ENCODE measurements around the gene HMGXB4. TPM values are rescaled to one million over a fixed set of nuclear protein-coding genes. Genes with fewer than 3 reads are reported as not detected.

Gene HMGXB4
- total and polyA plus RNA-seq, 4 donors = 4.0 to 9.9 (median 7.5) TPM

DNA sequence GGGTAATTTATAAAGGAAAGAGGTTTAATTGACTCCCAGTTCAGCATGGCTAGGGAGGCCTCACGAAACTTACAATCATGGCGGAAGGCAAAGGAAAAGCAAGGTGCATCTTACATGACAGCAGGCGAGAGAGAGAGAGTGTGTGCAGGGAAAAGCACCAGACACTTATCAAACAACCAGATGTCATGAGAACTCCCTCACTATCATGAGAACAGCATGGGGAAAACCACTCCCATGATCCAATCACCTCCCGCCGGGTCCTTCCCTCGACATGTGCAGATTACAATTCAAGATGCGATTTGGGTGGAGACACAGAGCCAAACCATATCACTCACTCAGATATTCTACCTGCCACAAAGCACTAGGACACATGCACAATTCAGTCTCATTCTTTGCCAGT is 48.1 kb upstream of the HMGXB4 start:
- Histone ChIP-seq H3K27me3 (ENCODE audit: control insufficient read depth in 4 of 4, insufficient read depth in 4 of 4, low read length in 3 of 4) (peaks cover 0 to 5% (median 0%) of the 10 kb centered on the region in 4 donors), H3K4me3 (ENCODE audit: low read depth in 1 of 3, low read length in 3 of 3) (no peak overlapping the region), H3K9ac (ENCODE audit: low read depth in 1 of 2, low read length in 2 of 2) (no peak overlapping the region), H3K4me1 (ENCODE audit: control insufficient read depth in 4 of 4, insufficient read depth in 4 of 4, low read length in 3 of 4) (no peaks in the 10 kb centered on the region), H3K36me3 (ENCODE audit: control insufficient read depth in 4 of 4, insufficient read depth in 3 of 4, low read depth in 1 of 4, low read length in 3 of 4) (no peaks in the 10 kb centered on the region), H3K9me3 (ENCODE audit: control insufficient read depth in 4 of 4, low read length in 3 of 4) (no peaks in the 10 kb centered on the region), H3K27ac (ENCODE audit: low read depth in 1 of 2, low read length in 2 of 2) (no peak overlapping the region)
- peak; percentile 49 for DNase-seq (ENCODE audit: low spot score)
- TF ChIP-seq JUND (IDR thresholded peaks at IDR 0.05) (no peak), FOXA2 (IDR thresholded peaks at IDR 0.05) (no peak), FOXA1 (IDR thresholded peaks at IDR 0.05) (no peak), HNF4A (conservative IDR thresholded peaks at IDR 0.05) (no peak), NR2F2 (IDR thresholded peaks at IDR 0.05) (no peak), YY1 (IDR thresholded peaks at IDR 0.05) (no peak), GABPA (IDR thresholded peaks at IDR 0.05 in 1 of 2, conservative IDR thresholded peaks at IDR 0.05 in 1 of 2) (no peak), SP1 (IDR thresholded peaks at IDR 0.05) (no peak)
- TF ChIP-seq, protein P1, sequence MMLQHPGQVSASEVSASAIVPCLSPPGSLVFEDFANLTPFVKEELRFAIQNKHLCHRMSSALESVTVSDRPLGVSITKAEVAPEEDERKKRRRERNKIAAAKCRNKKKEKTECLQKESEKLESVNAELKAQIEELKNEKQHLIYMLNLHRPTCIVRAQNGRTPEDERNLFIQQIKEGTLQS (IDR thresholded peaks at IDR 0.05) = no peak
- TF ChIP-seq, protein P2, sequence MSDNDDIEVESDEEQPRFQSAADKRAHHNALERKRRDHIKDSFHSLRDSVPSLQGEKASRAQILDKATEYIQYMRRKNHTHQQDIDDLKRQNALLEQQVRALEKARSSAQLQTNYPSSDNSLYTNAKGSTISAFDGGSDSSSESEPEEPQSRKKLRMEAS (IDR thresholded peaks at IDR 0.05) = no peak
- TF ChIP-seq, protein P3, sequence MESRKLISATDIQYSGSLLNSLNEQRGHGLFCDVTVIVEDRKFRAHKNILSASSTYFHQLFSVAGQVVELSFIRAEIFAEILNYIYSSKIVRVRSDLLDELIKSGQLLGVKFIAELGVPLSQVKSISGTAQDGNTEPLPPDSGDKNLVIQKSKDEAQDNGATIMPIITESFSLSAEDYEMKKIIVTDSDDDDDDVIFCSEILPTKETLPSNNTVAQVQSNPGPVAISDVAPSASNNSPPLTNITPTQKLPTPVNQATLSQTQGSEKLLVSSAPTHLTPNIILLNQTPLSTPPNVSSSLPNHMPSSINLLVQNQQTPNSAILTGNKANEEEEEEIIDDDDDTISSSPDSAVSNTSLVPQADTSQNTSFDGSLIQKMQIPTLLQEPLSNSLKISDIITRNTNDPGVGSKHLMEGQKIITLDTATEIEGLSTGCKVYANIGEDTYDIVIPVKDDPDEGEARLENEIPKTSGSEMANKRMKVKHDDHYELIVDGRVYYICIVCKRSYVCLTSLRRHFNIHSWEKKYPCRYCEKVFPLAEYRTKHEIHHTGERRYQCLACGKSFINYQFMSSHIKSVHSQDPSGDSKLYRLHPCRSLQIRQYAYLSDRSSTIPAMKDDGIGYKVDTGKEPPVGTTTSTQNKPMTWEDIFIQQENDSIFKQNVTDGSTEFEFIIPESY (IDR thresholded peaks at IDR 0.05) = no peak
- 89% methylated on average over 7 of the region's 7 CpGs for WGBS

DNA sequence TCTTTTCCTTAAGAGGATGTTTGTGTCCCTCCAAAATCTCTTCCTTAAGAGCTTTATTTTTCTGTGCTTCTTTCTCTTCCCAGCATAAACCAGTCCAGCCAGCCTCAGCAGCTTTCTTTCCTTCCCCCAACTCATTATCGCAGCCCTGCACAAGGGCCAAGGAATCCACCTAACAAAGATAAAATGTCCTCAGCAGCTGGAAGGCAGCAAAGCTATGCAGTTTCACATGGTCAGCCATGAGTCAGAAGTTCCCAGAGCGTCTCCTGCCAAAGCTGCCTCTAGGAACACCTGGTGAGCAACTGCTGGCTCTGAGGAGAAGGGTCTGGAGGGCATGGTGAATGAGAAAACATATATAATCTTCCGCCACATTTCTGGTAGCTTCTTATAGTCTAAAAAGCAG is 45.3 kb upstream of the HMGXB4 start:
- H3K9me3 ChIP-seq (ENCODE audit: control insufficient read depth in 4 of 4, low read length in 3 of 4) = no peaks in the 10 kb centered on the region
- peaks cover 0 to 5% (median 0%) of the 10 kb centered on the region in 4 donors for H3K27me3 ChIP-seq (ENCODE audit: control insufficient read depth in 4 of 4, insufficient read depth in 4 of 4, low read length in 3 of 4)
- H3K9ac ChIP-seq (ENCODE audit: low read depth in 1 of 2, low read length in 2 of 2) = no peak overlapping the region
- no peaks in the 10 kb centered on the region for H3K4me1 ChIP-seq (ENCODE audit: control insufficient read depth in 4 of 4, insufficient read depth in 4 of 4, low read length in 3 of 4)
- WGBS = 54% methylated on average over 3 of the region's 3 CpGs
- no peaks in the 10 kb centered on the region for H3K36me3 ChIP-seq (ENCODE audit: control insufficient read depth in 4 of 4, insufficient read depth in 3 of 4, low read depth in 1 of 4, low read length in 3 of 4)
- no peak for TF ChIP-seq TAF1 (conservative IDR thresholded peaks at IDR 0.05)
- no peak for TF ChIP-seq SP1 (IDR thresholded peaks at IDR 0.05)
- no peak for TF ChIP-seq GABPA (IDR thresholded peaks at IDR 0.05 in 1 of 2, conservative IDR thresholded peaks at IDR 0.05 in 1 of 2)
- TF ChIP-seq, protein P4, sequence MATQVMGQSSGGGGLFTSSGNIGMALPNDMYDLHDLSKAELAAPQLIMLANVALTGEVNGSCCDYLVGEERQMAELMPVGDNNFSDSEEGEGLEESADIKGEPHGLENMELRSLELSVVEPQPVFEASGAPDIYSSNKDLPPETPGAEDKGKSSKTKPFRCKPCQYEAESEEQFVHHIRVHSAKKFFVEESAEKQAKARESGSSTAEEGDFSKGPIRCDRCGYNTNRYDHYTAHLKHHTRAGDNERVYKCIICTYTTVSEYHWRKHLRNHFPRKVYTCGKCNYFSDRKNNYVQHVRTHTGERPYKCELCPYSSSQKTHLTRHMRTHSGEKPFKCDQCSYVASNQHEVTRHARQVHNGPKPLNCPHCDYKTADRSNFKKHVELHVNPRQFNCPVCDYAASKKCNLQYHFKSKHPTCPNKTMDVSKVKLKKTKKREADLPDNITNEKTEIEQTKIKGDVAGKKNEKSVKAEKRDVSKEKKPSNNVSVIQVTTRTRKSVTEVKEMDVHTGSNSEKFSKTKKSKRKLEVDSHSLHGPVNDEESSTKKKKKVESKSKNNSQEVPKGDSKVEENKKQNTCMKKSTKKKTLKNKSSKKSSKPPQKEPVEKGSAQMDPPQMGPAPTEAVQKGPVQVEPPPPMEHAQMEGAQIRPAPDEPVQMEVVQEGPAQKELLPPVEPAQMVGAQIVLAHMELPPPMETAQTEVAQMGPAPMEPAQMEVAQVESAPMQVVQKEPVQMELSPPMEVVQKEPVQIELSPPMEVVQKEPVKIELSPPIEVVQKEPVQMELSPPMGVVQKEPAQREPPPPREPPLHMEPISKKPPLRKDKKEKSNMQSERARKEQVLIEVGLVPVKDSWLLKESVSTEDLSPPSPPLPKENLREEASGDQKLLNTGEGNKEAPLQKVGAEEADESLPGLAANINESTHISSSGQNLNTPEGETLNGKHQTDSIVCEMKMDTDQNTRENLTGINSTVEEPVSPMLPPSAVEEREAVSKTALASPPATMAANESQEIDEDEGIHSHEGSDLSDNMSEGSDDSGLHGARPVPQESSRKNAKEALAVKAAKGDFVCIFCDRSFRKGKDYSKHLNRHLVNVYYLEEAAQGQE (IDR thresholded peaks at IDR 0.05) = no peak
- TF ChIP-seq, protein P3 (IDR thresholded peaks at IDR 0.05) = no peak
- TF ChIP-seq YY1 (IDR thresholded peaks at IDR 0.05) = no peak
- TF ChIP-seq NR2F2 (IDR thresholded peaks at IDR 0.05) = no peak
- TF ChIP-seq FOXA1 (IDR thresholded peaks at IDR 0.05) = no peak
- no peak for TF ChIP-seq FOXA2 (IDR thresholded peaks at IDR 0.05)
- TF ChIP-seq RXRA (IDR thresholded peaks at IDR 0.05) = no peak
- no peak for TF ChIP-seq HNF4A (conservative IDR thresholded peaks at IDR 0.05)
- no peak for TF ChIP-seq JUND (IDR thresholded peaks at IDR 0.05)
- TF ChIP-seq, protein P2 (IDR thresholded peaks at IDR 0.05) = no peak
- TF ChIP-seq, protein P1 (IDR thresholded peaks at IDR 0.05) = no peak
- no peak for TF ChIP-seq EGR1 (IDR thresholded peaks at IDR 0.05; ENCODE audit: low read depth in 2 of 2)
- no peak overlapping the region for H3K27ac ChIP-seq (ENCODE audit: low read depth in 1 of 2, low read length in 2 of 2)
- no peak overlapping the region for H3K4me3 ChIP-seq (ENCODE audit: low read depth in 1 of 3, low read length in 3 of 3)
- peak; percentile 57 for DNase-seq (ENCODE audit: low spot score)

Data from liver (tissue), 9 donors.